Activated T-helper 1 cell treated with anti-CD3 and anti-CD28 coated beads, Interleukin-12 subunit alpha, Interleukin-12 subunit beta, Interleukin-2, Interleukin-4 antibody, amounts not matched to agents 30 ng/mL and 10 ng/mL and 1 ng/mL, durations not matched to agents 14 hours and 24 hours and 36 hours (primary cell): ENCODE measurements around the gene CCDC149. TPM values are rescaled to one million over a fixed set of nuclear protein-coding genes. Genes with fewer than 3 reads are reported as not detected.

Source experiments
- DNase-seq: peaks from one replicate; pipeline ENCODE4 v3.0.0; 2021; ENCODE audit warnings: low spot score
- H3K27ac Mint-ChIP-seq: one replicate; pipeline ENCODE4 v1.8.0; 2021; ENCODE audit warnings: mild to moderate bottlenecking, mixed read lengths
- H3K27me3 Mint-ChIP-seq: one replicate; pipeline ENCODE4 v1.8.0; 2022; ENCODE audit warnings: mild to moderate bottlenecking, moderate library complexity, mixed read lengths; ENCODE audit not compliant: insufficient read depth
- H3K36me3 Mint-ChIP-seq: one replicate; pipeline ENCODE4 v1.8.0; 2021; ENCODE audit warnings: low read depth, mixed read lengths
- H3K4me1 Mint-ChIP-seq: one replicate; pipeline ENCODE4 v1.8.0; 2021; ENCODE audit warnings: low read depth, mixed read lengths
- H3K4me3 Mint-ChIP-seq: one replicate; pipeline ENCODE4 v1.8.0; 2021; ENCODE audit warnings: mild to moderate bottlenecking, moderate library complexity, mixed read lengths
- H3K9me3 Mint-ChIP-seq: one replicate; pipeline ENCODE4 v1.8.0; 2021; ENCODE audit warnings: mixed read lengths
- intact Hi-C: fragments of 100-400 bp; cut with micrococcal nuclease; formaldehyde crosslinking; loops from one replicate; pipeline ENCODE4 v1.15.1; 2024
- total RNA-seq: library from RNA; stranded (reverse); gene quantifications from 2 replicates; pipeline ENCODE4 v1.2.3, GENCODE V29; 2022

The CCDC149 gene
- total RNA-seq, 1 donor from 2014 or later: not detected

DNA sequence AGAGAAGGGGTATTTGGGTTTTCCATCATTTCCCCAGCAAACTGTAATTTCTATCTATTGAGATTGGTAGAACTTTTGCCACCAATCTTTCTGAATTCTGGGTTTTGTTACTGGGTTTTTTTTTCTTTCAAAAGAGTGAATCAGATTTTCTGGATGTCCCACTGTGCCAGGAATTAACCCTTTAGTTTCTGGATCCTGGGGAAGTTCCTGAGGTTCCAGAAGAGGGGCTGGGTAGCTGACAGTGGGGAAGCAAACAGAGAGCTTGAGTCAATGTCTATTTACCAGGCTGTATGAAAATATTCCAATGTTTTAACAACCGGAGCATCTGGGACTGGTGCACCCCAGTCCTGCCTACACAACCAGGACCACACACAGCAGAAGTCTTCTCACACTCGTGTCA lies 143.3 kb downstream of the CCDC149 start:
- DNase-seq: no peak
- Mint-ChIP-seq H3K36me3 (no peaks in the 10 kb centered on the region), H3K27ac (no peak overlapping the region), H3K9me3 (peaks cover 5% of the 10 kb centered on the region), H3K4me3 (no peak overlapping the region), H3K27me3 (no peaks in the 10 kb centered on the region), H3K4me1 (peaks cover 8% of the 10 kb centered on the region)
- intact Hi-C loops: no loop called here

- Mint-ChIP-seq H3K27me3 (no peaks in the 10 kb centered on the region), H3K9me3 (peaks cover 5% of the 10 kb centered on the region), H3K4me1 (peaks cover 8% of the 10 kb centered on the region), H3K27ac (no peak overlapping the region), H3K4me3 (no peak overlapping the region), H3K36me3 (no peaks in the 10 kb centered on the region)
- intact Hi-C loops: no loop called here
- no peak for DNase-seq
Measured at GRCh38 chr4:24768604-24769003, 144.2 kb downstream of the CCDC149 start.

GRCh38 chr4:24768006-24768405 lies 144.8 kb downstream of the CCDC149 start:
- no peaks in the 10 kb centered on the region for H3K27me3 Mint-ChIP-seq
- H3K9me3 Mint-ChIP-seq: peaks cover 5% of the 10 kb centered on the region
- intact Hi-C loops: no loop called here
- H3K27ac Mint-ChIP-seq: no peak overlapping the region
- H3K36me3 Mint-ChIP-seq: no peaks in the 10 kb centered on the region
- H3K4me1 Mint-ChIP-seq: peaks cover 8% of the 10 kb centered on the region
- no peak for DNase-seq
- no peak overlapping the region for H3K4me3 Mint-ChIP-seq

DNA sequence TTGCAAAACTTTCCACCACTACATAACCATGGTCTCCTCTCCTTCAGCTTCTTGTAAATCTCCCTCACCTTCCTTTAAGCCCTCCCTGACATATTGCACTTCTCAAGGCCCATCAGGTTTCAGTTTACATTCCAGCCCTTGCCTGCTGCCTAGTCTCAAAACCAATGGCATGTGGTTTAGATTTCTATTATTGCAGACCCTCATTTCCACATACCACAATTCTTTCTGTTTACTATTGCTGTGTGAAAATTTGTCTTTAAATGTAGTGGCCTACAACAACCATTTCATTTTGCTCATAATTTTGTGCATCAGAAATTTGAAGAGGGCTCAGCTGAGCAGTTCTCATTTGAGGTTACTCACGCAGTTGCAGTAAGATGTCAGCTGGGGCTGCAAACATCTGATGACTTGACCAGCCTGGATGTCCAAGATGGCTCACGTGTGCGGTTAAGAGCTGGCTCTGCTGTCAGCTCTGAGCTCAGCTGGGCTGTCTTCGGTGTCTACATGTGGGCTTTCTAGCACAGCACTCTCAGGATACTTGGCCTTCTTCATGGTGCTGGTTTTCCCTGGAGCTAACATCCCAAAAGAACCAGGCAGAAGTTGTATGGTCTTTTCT lies 147.4 kb downstream of the CCDC149 start:
- Mint-ChIP-seq H3K9me3 (no peaks in the 10 kb centered on the region), H3K36me3 (no peaks in the 10 kb centered on the region), H3K27me3 (no peaks in the 10 kb centered on the region), H3K4me3 (no peak overlapping the region), H3K4me1 (peaks cover 8% of the 10 kb centered on the region), H3K27ac (no peak overlapping the region)
- intact Hi-C loops: no loop called here
- no peak for DNase-seq

DNA sequence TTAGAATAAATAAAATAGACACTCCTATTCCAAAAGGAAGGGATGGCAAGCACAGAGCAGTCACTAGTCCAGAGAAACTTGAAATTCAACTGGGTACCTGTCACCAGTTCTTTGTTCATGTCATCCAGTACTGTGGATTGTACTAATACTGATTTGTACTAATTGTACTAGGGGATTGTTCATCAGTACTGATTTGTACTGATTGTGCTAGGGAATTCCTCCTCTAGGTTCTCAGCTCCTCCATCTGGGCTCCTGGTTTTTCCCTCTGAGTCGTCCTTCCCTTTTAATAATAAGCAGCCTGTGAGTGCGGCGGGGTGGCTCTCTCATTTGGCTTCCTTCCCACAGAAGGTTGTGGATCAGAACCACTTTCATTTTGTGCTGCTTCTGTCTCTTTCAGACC lies 148.5 kb downstream of the CCDC149 start:
- H3K9me3 Mint-ChIP-seq: peaks cover 4% of the 10 kb centered on the region
- H3K36me3 Mint-ChIP-seq: no peaks in the 10 kb centered on the region
- intact Hi-C loops: no loop called here
- no peaks in the 10 kb centered on the region for H3K27me3 Mint-ChIP-seq
- no peaks in the 10 kb centered on the region for H3K4me1 Mint-ChIP-seq
- no peak overlapping the region for H3K4me3 Mint-ChIP-seq
- no peak overlapping the region for H3K27ac Mint-ChIP-seq
- no peak for DNase-seq

DNA sequence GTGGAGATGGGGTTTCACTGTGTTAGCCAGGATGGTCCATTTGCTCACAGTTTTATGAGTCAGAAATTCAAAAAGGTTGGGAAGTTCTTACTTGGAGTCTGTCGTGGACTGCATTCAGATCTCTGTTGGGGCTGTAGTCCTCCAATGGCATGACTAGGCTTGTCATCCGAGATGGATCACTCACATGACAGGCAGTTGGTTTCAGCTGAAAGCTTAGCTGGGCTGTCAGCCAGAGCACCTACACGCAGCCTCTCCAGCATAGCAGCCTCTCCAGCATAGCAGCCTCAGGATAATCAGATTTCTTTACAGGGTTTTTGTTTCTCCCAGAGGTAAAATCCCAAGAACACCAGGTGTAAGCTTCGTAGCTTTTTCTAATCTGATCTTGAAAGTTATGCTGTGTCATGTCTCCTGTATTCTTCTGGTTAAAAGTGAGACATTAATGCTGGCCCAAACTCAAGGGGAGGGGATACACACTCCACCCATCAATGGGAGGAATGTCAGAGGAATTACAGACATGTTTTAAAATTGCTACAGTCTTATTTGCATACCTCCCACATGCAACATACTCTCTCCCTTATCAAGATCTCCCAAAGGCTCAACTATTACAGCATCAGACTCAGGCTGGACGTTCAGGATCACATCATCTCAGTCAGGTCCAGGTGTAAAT lies 149.1 kb downstream of the CCDC149 start:
- Mint-ChIP-seq H3K27me3 (no peaks in the 10 kb centered on the region), H3K4me1 (no peaks in the 10 kb centered on the region), H3K9me3 (peaks cover 6% of the 10 kb centered on the region), H3K27ac (no peak overlapping the region), H3K4me3 (no peak overlapping the region), H3K36me3 (no peaks in the 10 kb centered on the region)
- intact Hi-C loops: no loop called here
- no peak for DNase-seq

Other genes with a start within 250 kb of the CCDC149 start
- not detected in 2 replicates for gene SOD3, start 117.5 kb downstream of the CCDC149 start, total RNA-seq
- gene LGI2, start 117.9 kb upstream of the CCDC149 start, total RNA-seq: not detected in 2 replicates
- 13.4 and 15.3 TPM in 2 replicates for gene SEPSECS, start 247.4 kb upstream of the CCDC149 start, total RNA-seq